Trophoblast cell (in vitro differentiated cells and primary cell): ENCODE measurements around the gene GNB5.

ENCODE experiments used
- DNase-seq, 2 donors: peaks; one replicate each; pipeline ENCODE4 v3.0.0-alpha.2; 2016
- H2AFZ ChIP-seq: 2 replicates; pipeline ENCODE4 v1.6.1; 2013; ENCODE audit warnings: low read length, moderate library complexity, mild to moderate bottlenecking; ENCODE audit not compliant: insufficient read depth, poor library complexity
- H2AK5ac ChIP-seq: 2 replicates; pipeline ENCODE4 v1.6.1; 2013; ENCODE audit warnings: mild to moderate bottlenecking, low read length
- H2BK120ac ChIP-seq: 2 replicates; pipeline ENCODE4 v1.6.1; 2013; ENCODE audit warnings: low read length, mild to moderate bottlenecking, moderate library complexity; ENCODE audit not compliant: insufficient read depth, poor library complexity
- H2BK12ac ChIP-seq: 2 replicates; pipeline ENCODE4 v1.6.1; 2013; ENCODE audit warnings: mild to moderate bottlenecking, low read length, moderate library complexity
- H2BK5ac ChIP-seq: 2 replicates; pipeline ENCODE4 v1.6.1; 2013; ENCODE audit warnings: low read length, low read depth, moderate library complexity, mild to moderate bottlenecking; ENCODE audit not compliant: poor library complexity
- H3K14ac ChIP-seq: 2 replicates; pipeline ENCODE4 v1.6.1; 2013; ENCODE audit warnings: mild to moderate bottlenecking, low read length
- H3K18ac ChIP-seq: 2 replicates; pipeline ENCODE4 v1.6.1; 2013; ENCODE audit warnings: mild to moderate bottlenecking, low read length
- H3K23ac ChIP-seq: 2 replicates; pipeline ENCODE4 v1.6.1; 2013; ENCODE audit warnings: low read length
- H3K27ac ChIP-seq: 2 replicates; pipeline ENCODE4 v1.5.1; 2013; ENCODE audit warnings: low read depth, mild to moderate bottlenecking, inconsistent platforms, low read length, moderate library complexity
- H3K27me3 ChIP-seq: 2 replicates; pipeline ENCODE4 v1.6.1; 2013; ENCODE audit warnings: inconsistent platforms, mild to moderate bottlenecking, low read length, moderate library complexity; ENCODE audit not compliant: insufficient read depth
- H3K36me3 ChIP-seq, 2 experiments: 1 replicate in 1 of 2; 2 replicates in 1 of 2; pipeline ENCODE4 v1.6.1; 2013; ENCODE audit warnings: low read length in 2 of 2, mild to moderate bottlenecking in 2 of 2, moderate library complexity in 1 of 2; ENCODE audit not compliant: insufficient read depth in 2 of 2, control insufficient read depth in 1 of 2
- H3K4ac ChIP-seq: 2 replicates; pipeline ENCODE4 v1.6.1; 2013; ENCODE audit warnings: low read depth, mild to moderate bottlenecking, low read length, moderate library complexity
- H3K4me1 ChIP-seq, 2 experiments: 1 replicate in 1 of 2; 2 replicates in 1 of 2; pipeline ENCODE4 v1.6.1; 2013; ENCODE audit warnings: low read length in 2 of 2, mild to moderate bottlenecking in 2 of 2, moderate library complexity in 1 of 2; ENCODE audit not compliant: insufficient read depth in 2 of 2, control insufficient read depth in 1 of 2
- H3K4me2 ChIP-seq: 2 replicates; pipeline ENCODE4 v1.6.1; 2013; ENCODE audit warnings: inconsistent platforms, mild to moderate bottlenecking, low read length, moderate library complexity
- H3K4me3 ChIP-seq: 2 replicates; pipeline ENCODE4 v1.5.1; 2013; ENCODE audit warnings: mild to moderate bottlenecking, low read depth, low read length, inconsistent platforms
- H3K79me1 ChIP-seq: one replicate; pipeline ENCODE4 v1.6.1; 2013; ENCODE audit warnings: low read length
- H3K79me2 ChIP-seq: 2 replicates; pipeline ENCODE4 v1.6.1; 2013; ENCODE audit warnings: low read length, mild to moderate bottlenecking; ENCODE audit not compliant: control insufficient read depth, insufficient read depth, poor library complexity
- H3K9ac ChIP-seq: 2 replicates; pipeline ENCODE4 v1.6.1; 2013; ENCODE audit warnings: mild to moderate bottlenecking, low read length
- H3K9me3 ChIP-seq: 2 replicates; pipeline ENCODE4 v1.6.1; 2013; ENCODE audit warnings: low read depth, mild to moderate bottlenecking, control low read depth, inconsistent platforms, low read length; ENCODE audit not compliant: insufficient read depth
- H4K12ac ChIP-seq: 2 replicates; pipeline ENCODE4 v1.6.1; 2013; ENCODE audit warnings: low read depth, mild to moderate bottlenecking, low read length, moderate library complexity
- H4K8ac ChIP-seq: 2 replicates; pipeline ENCODE4 v1.6.1; 2013; ENCODE audit warnings: low read depth, mild to moderate bottlenecking, low read length, moderate library complexity
- H4K91ac ChIP-seq: one replicate; pipeline ENCODE4 v1.6.1; 2013; ENCODE audit warnings: low read depth, mild to moderate bottlenecking, low read length, moderate library complexity
- WGBS: extraction: QIAGEN DNeasy Blood & Tissue Kit; methylation state at CpG from one replicate; pipeline ENCODE4 v1.1.7; 2013; ENCODE audit warnings: missing lambda C conversion rate; ENCODE audit not compliant: insufficient read length, insufficient coverage; ENCODE audit errors: extremely low coverage; 5-methylcytosine and 5-hydroxymethylcytosine counted together

GNB5 gene

DNA sequence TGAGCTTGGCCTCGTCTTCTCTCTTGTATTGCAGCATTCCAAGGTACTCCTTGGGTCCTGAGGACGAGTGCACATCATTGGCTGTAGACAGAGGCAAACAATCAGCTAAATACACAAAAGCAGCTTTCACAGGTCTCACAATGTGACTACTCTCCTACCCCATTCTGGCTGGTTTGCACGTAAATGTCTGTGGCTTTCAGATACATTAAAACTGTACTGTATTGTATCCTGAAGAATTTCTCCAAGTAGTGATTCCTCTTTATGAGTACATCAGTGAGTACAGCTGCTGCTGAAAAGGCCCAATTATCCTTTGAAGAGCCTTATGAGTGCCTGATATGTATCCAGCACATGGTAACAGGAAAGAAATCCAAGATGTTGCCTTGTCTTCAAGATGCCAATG, 22.0 kb upstream of the GNB5 start:
- H2BK120ac ChIP-seq = no peak overlapping the region
- no peaks in the 10 kb centered on the region for H3K9me3 ChIP-seq
- H3K79me2 ChIP-seq = peaks cover 1% of the 10 kb centered on the region
- no peak overlapping the region for H3K18ac ChIP-seq
- H3K36me3 ChIP-seq = no peaks in the 10 kb centered on the region
- no peak overlapping the region for H3K4me3 ChIP-seq
- H2AK5ac ChIP-seq = no peak overlapping the region
- H3K14ac ChIP-seq = no peak overlapping the region
- no peak overlapping the region for H2AFZ ChIP-seq
- no peak overlapping the region for H2BK12ac ChIP-seq
- no peak for DNase-seq
- no CpG with 5 or more reads among the region's 3 CpGs for WGBS
- H3K27me3 ChIP-seq = no peaks in the 10 kb centered on the region
- no peaks in the 10 kb centered on the region for H3K79me1 ChIP-seq
- H3K23ac ChIP-seq = no peak overlapping the region
- H4K91ac ChIP-seq = no peak overlapping the region
- no peak overlapping the region for H4K12ac ChIP-seq
- H3K9ac ChIP-seq = no peak overlapping the region
- H3K4ac ChIP-seq = no peak overlapping the region
- no peak overlapping the region for H4K8ac ChIP-seq
- no peak overlapping the region for H3K4me2 ChIP-seq
- no peak overlapping the region for H2BK5ac ChIP-seq
- H3K4me1 ChIP-seq = no peaks in the 10 kb centered on the region
- no peak overlapping the region for H3K27ac ChIP-seq

DNA sequence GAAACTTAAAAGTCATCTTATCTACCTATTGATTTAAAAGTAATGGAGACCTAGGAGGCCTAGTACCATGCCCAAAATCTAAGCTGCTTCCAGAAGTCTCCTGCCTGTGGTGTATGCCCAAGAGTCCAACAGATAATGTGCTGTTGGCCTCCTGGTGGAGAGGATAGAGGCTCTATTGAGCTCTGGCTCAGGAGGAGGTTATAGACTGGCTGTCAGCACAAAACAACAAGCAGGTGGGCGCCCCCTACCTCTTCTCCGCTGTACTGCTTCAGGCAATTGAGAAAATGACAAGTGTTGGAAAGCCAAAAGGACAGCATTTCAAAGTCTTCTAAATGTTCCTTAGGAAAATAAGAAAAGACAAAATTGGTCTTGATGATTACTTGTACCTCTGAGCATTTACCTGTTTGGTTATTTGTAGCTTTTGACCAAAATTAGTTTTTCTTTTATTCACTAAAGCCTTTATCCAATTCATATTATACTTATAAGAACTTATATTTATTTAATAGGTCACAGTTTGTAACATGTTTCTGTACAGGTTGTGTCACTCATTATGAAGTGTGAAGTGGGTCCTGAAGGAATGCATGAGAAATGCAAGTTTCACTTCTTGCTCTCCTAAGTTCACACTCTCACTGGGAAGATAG, 17.2 kb upstream of the GNB5 start:
- Histone ChIP-seq H3K27me3 (no peaks in the 10 kb centered on the region), H3K18ac (no peak overlapping the region), H2BK120ac (no peak overlapping the region), H3K79me1 (no peaks in the 10 kb centered on the region), H3K36me3 (peaks cover 0 to 2% of the 10 kb centered on the region in 2 experiments), H3K4me1 (no peaks in the 10 kb centered on the region), H4K8ac (no peak overlapping the region), H2AFZ (no peak overlapping the region), H3K4me3 (no peak overlapping the region), H3K4me2 (no peak overlapping the region), H4K91ac (no peak overlapping the region), H2AK5ac (no peak overlapping the region), H3K9me3 (no peaks in the 10 kb centered on the region), H3K27ac (no peak overlapping the region), H3K14ac (no peak overlapping the region), H3K23ac (no peak overlapping the region), H2BK5ac (no peak overlapping the region), H4K12ac (peak overlapping the region; percentile 56), H2BK12ac (no peak overlapping the region), H3K79me2 (peaks cover 1% of the 10 kb centered on the region), H3K9ac (no peak overlapping the region), H3K4ac (no peak overlapping the region)
- no CpG with 5 or more reads among the region's 2 CpGs for WGBS
- DNase-seq = peak; percentile 67 to 83

GRCh38 chr15:52207191-52207590, 16.0 kb upstream of the GNB5 start:
- Histone ChIP-seq H2BK120ac (no peak overlapping the region), H3K79me2 (peaks cover 1% of the 10 kb centered on the region), H3K79me1 (no peaks in the 10 kb centered on the region), H2BK5ac (no peak overlapping the region), H2AFZ (no peak overlapping the region), H3K9ac (no peak overlapping the region), H4K91ac (no peak overlapping the region), H3K36me3 (peaks cover 0 to 2% of the 10 kb centered on the region in 2 experiments), H3K4ac (no peak overlapping the region), H3K23ac (no peak overlapping the region), H3K14ac (no peak overlapping the region), H3K18ac (no peak overlapping the region), H4K8ac (no peak overlapping the region), H2AK5ac (no peak overlapping the region), H3K4me2 (no peak overlapping the region), H3K4me1 (no peaks in the 10 kb centered on the region), H2BK12ac (no peak overlapping the region), H4K12ac (no peak overlapping the region), H3K27me3 (no peaks in the 10 kb centered on the region), H3K9me3 (no peaks in the 10 kb centered on the region), H3K4me3 (no peak overlapping the region), H3K27ac (no peak overlapping the region)
- DNase-seq = no peak
- no CpG with 5 or more reads among the region's 1 CpG for WGBS

DNA sequence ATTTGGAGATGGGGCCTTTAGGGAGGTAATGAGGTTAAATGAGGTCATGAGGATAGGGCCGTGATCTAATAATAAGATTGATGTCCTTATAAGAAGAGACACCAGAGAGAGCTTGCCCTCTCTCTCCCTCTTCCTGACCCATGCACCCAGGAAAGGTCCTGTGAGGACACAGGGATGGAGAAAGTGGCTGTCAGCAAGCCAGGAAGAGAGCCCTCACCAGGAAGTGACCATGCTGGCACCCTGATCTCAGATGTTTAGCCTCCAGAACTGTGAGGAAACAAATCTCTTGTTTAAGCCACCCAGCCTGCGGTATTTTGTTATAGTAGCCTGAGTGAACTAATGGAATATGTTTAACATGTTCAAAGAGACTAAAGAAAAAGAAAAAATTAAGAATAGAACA, 15.3 kb upstream of the GNB5 start:
- no CpG with 5 or more reads among the region's 2 CpGs for WGBS
- H3K79me2 ChIP-seq = no peaks in the 10 kb centered on the region

More for the DNA sequence above, 15.3 kb upstream of the GNB5 start:
- Histone ChIP-seq H3K4me2 (no peak overlapping the region), H4K8ac (no peak overlapping the region), H4K12ac (no peak overlapping the region), H2AFZ (no peak overlapping the region), H3K14ac (no peak overlapping the region), H3K18ac (no peak overlapping the region), H3K79me1 (no peaks in the 10 kb centered on the region), H3K4me1 (no peaks in the 10 kb centered on the region), H3K36me3 (peaks cover 0 to 2% of the 10 kb centered on the region in 2 experiments), H3K9me3 (no peaks in the 10 kb centered on the region), H3K27ac (no peak overlapping the region), H3K23ac (no peak overlapping the region), H2BK5ac (no peak overlapping the region), H3K4me3 (no peak overlapping the region), H2AK5ac (no peak overlapping the region), H2BK120ac (no peak overlapping the region), H4K91ac (no peak overlapping the region), H2BK12ac (no peak overlapping the region), H3K4ac (no peak overlapping the region), H3K27me3 (no peaks in the 10 kb centered on the region), H3K9ac (no peak overlapping the region)
- DNase-seq = peak; percentile 89 to 94
